GM19438 (cell line): ENCODE measurements around the gene NOP53.
"Not testable (repeated sequence)": the region's sequence is repeated elsewhere in the genome, so short reads cannot be mapped to it uniquely, and the experiment has no call there.

Experiments
- ATAC-seq: cut with Tn5 transposase; IDR thresholded peaks from one replicate; pipeline ENCODE4 v1.9.1; 2021; ENCODE audit warnings: low read depth; ENCODE audit not compliant: unreplicated experiment

The NOP53 gene

GRCh38 chr19:47716270-47716937, 28.9 kb upstream of the NOP53 start:
- no peak for ATAC-seq

GRCh38 chr19:47718415-47719046, 26.8 kb upstream of the NOP53 start:
- not testable (repeated sequence) for ATAC-seq

- no peak for ATAC-seq
Observed at GRCh38 chr19:47719047-47719859, 26.1 kb upstream of the NOP53 start.

DNA sequence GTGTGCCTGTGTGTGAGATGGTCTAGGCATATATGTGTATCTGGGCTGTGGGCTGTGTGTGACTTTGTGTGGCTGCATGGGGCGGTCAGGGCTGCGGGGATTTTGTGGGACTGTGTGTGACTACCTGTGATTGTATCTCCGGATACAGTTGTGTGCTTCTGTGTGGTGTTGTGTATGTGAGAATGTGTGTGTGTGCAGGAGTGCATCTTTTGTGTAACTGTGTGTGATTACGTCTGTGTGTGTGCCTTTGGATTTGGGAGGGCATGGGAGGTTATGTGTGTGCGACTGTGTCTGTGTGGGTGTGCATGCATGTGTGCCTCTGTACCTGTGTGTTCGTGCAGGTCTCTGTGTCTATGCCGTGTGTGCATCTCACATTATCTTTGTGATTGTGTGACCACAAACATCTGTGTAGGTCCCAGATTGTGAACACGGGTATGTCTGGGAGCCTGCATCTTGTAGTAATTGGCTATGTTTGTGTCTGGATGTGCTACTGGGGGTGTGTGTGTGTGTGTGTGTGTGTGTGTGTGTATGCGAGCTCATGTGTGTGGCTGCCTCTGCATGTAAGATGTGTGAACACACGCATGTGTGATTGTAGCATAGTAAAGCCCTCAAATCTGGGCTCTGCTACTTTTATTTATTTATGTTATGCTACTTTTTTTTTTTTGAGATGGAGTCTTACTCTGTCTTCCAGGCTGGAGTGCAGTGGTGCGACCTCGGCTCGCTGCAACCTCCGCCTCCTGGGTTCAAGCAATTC, 24.5 kb upstream of the NOP53 start:
- no peak for ATAC-seq

- no peak for ATAC-seq
Observed at GRCh38 chr19:47723581-47723940, 21.8 kb upstream of the NOP53 start.

DNA sequence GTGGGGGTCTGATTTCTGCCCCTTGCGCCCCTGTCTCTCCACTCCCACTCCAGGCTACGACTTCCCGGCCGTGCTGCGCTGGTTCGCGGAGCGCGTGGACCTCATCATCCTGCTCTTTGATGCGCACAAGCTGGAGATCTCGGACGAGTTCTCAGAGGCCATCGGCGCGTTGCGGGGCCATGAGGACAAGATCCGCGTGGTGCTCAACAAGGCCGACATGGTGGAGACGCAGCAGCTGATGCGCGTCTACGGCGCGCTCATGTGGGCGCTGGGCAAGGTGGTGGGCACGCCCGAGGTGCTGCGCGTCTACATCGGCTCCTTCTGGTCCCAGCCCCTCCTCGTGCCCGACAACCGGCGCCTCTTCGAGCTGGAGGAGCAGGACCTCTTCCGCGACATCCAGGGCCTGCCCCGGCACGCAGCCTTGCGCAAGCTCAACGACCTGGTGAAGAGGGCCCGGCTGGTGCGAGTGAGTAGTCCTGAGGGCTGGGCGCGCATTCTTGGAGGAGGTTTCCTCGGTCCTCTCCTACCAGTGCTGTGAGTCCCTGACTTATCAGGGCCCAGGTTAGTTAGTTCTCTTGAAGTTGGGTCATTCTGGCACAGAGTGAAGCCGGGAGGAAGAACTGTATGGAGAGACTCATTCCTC, 19.5 kb upstream of the NOP53 start:
- ATAC-seq: no peak

DNA sequence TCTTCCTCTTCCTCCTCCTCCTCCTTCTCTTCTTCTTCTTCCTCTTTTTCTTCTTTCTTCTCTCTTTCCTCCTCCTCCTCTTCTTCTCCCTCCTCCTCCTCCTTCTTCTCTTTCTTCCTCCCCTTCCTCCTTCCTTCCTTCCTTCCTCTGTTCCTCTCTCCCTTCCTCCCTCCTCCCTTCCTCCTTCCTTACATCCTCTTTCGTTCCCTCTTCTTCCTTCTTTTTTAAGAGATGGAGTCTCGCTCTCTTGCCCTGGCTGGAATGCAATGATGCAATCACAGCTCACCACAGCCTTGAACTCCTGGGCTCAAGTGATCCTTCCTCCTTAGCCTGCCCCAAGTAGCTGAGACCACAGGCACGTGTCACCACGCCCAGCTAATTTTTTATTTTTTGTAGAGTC, 18.9 kb upstream of the NOP53 start:
- ATAC-seq: no peak

DNA sequence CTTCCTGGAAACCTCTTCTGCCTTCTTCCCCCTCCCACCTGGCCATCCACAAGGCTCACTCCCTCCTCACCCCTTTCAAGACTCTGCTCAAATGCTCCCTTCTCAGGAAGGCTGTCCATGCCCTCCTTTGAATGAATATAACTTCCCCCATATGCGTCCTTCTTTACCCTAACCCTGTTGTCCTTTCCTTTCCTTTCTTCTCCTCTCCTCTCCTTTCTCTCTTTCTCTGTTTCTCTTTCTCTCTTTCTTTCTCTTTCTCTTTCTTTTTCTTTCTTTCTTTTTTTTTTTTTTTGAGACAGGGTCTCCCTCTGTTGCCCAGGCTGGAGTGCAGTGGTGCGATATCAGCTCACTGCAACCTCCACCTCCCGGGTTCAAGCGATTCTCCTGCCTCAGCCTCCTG, 17.1 kb upstream of the NOP53 start:
- ATAC-seq: not testable (repeated sequence)

GRCh38 chr19:47729468-47729798, 15.9 kb upstream of the NOP53 start:
- ATAC-seq: no peak

DNA sequence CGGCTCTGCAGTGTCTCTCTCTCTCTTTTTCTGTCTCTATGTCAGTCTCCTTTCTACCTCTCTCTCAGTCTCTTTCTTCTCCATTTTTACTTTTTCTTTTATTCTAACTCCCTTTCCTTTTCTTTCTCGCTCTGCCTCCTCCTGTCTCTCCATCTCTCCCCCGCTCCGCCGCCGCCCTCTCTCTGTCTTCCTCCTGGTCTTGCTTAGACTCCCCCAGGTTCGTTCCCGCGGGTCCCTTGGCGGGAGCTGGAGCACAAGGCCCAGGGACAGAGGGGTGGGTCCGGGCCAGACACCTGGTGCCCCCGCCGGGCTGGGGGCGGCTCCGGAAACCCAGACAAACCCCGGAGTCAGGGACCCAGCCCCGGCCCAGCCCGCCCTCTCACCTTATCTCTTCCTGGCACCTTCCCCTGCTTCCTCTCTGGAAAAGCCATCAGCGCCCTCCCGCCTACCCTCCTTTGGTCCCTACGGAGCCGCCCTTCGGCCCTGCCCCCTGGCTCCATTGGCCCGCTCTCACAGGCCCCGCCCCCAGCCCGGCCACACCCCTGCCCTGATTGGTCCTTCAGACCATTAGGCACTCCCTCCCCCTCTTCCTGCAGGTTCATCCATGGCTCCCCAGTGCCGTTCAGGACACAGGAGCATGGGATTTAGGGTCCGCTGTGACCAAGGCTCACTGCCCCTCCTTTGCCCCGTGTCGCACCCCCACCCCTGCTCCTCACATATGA, 15.4 kb upstream of the NOP53 start:
- no peak for ATAC-seq

DNA sequence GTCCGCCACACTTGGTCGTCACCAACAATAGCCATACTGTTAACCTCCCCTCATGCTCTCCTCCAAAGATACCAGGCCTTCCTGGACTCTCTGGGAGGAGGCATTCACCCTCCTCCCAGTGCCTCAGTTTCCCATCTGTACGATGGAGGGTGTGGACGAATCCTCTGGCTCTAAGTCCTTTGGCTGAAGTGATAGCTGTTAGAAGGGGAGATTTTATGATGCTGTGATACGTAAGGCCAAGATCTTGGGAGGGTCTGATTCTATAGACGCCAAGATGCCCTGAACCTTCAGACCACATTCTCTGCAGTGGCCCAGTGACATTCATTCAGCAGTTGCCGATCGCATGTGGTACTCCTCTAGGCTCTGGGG, 14.8 kb upstream of the NOP53 start:
- no peak for ATAC-seq

DNA sequence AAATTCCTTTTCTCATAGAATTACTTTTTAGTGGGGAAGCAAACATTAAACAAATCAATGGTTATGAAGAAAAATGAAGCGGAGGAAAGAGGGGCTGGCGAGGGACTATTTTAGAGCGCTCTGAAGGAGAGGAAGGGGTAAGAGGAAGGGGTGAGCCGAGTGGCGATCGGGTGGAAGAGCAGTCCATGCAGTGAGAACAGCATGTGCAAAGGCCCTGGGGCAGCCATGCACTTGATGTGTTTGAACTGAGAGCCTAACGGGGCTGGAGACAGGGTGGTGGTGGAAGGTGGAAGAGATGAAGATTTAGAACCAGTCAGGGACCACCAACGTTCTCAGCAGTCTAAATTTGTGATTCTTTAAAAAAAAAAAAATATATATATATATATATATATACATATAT, 14.4 kb upstream of the NOP53 start:
- ATAC-seq: no peak

GRCh38 chr19:47735131-47735530, 10.2 kb upstream of the NOP53 start:
- no peak for ATAC-seq

DNA sequence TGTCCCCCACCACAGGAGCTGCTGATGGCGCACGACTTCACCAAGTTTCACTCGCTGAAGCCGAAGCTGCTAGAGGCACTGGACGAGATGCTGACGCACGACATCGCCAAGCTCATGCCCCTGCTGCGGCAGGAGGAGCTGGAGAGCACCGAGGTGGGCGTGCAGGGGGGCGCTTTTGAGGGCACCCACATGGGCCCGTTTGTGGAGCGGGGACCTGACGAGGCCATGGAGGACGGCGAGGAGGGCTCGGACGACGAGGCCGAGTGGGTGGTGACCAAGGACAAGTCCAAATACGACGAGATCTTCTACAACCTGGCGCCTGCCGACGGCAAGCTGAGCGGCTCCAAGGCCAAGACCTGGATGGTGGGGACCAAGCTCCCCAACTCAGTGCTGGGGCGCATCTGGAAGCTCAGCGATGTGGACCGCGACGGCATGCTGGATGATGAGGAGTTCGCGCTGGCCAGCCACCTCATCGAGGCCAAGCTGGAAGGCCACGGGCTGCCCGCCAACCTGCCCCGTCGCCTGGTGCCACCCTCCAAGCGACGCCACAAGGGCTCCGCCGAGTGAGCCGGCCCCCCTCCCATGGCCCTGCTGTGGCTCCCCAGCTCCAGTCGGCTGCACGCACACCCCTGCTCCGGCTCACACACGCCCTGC, 4.4 kb upstream of the NOP53 start:
- ATAC-seq: no peak

GRCh38 chr19:47741544-47742140, 3.7 kb upstream of the NOP53 start:
- no peak for ATAC-seq

DNA sequence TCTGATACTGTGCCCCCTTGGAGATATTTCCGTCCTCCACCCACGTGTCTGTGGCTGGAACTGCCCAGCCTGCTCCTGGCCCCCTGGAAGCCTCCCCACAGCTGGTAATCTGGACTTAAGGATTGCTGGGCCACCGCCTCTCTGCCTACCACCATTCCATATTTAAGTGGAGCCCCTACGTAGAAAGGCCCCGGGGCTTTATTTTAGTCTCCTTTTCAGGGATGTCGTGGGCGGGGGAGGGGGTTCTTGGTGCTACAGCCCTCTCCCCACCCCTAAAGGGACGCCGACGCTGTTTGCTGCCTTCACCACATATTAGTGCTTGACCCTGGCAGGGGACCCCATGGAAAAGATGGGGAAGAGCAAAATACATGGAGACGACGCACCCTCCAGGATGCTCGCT, 2.7 kb upstream of the NOP53 start:
- ATAC-seq: no peak

DNA sequence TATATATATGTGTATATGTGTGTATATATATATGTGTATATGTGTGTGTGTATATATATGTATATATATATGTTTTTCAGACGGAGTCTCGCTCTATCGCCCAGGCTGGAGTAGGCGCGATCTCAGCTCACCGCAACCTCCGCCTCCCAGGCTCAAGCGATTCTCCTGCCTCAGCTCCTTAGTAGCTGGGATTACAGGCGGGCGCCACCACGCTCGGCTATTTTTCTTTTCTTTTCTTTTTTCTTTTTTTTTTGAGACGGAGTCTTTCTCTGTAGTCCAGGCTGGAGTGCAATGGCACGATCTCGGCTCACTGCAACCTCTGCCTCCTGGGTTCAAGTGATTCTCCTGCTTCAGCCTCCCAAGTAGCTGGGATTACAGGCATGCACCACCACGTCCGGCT, 783 bp downstream of the NOP53 start:
- not testable (repeated sequence) for ATAC-seq

GRCh38 chr19:47749326-47749725, 4.0 kb downstream of the NOP53 start:
- no peak for ATAC-seq

DNA sequence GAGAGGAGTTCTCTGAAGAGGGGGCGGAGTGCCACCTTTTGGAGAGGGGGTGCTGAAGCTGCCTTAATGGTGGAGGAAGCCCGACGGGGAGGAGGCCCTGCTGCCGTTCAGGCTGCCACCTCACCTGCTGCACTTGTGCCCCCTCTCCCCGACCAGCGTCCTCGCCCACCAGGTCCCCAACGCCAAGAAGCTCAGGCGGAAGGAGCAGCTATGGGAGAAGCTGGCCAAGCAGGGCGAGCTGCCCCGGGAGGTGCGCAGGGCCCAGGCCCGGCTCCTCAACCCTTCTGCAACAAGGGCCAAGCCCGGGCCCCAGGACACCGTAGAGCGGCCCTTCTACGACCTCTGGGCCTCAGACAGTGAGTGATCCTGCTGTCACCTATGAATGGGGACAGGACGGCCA, 5.4 kb downstream of the NOP53 start:
- ATAC-seq: no peak
